Measurements from ENCODE around the gene CD93. TPM values are rescaled to one million over a fixed set of nuclear protein-coding genes. Genes with fewer than 3 reads are reported as not detected.

The CD93 gene
- total and polyA plus RNA-seq, 2 of the 8 experiments (the other 6 are each of a cell fraction or from before 2014, with no cell fraction given): under 0.01 to 0.07 TPM

GRCh38 chr20:23120261-23120660 lies 34.1 kb upstream of the CD93 start:
- Histone ChIP-seq H3K4me3 (ENCODE audit: extremely low read depth in 1 of 4, insufficient read depth in 2 of 4, low read depth in 3 of 4, low read length in 4 of 4) (no peak overlapping the region), H3K18ac (ENCODE audit: extremely low read depth, low read length) (no peak overlapping the region), H4K91ac (replicated peaks; ENCODE audit: insufficient read length, low read length) (no peak overlapping the region), H3K56ac (replicated peaks; ENCODE audit: insufficient read length, low read depth, low read length) (no peak overlapping the region), H3K36me3 (ENCODE audit: control insufficient read depth in 2 of 4, insufficient read depth in 4 of 4, low read length in 3 of 4) (no peaks in the 10 kb centered on the region), H3K23me2 (ENCODE audit: low read depth, low read length) (no peaks in the 10 kb centered on the region; the same call in 1 of the 2 replicates), H3K79me1 (ENCODE audit: low read depth, low read length) (no peaks in the 10 kb centered on the region), H2BK5ac (ENCODE audit: low read depth, low read length) (no peak overlapping the region), H2BK12ac (ENCODE audit: low read depth, low read length) (0 out of 2 replicates have a peak overlapping the region, but pooled peaks have one; percentile 17), H2BK15ac (ENCODE audit: low read length) (no peak overlapping the region), H3K4ac (replicated peaks; ENCODE audit: insufficient read length, low read depth, low read length) (no peak overlapping the region), H4K20me1 (replicated peaks in 1 of 2; ENCODE audit: control insufficient read depth in 1 of 2, insufficient read depth in 2 of 2, low read length in 2 of 2) (no peaks in the 10 kb centered on the region), H3K9ac (replicated peaks in 1 of 4; ENCODE audit: extremely low read depth in 1 of 4, low read depth in 3 of 4, low read length in 3 of 4) (no peak overlapping the region), H3K4me1 (replicated peaks in 1 of 4; ENCODE audit: control insufficient read depth in 3 of 4, insufficient read depth in 4 of 4, low read length in 3 of 4) (peaks cover 0 to under 1% (median 0%) of the 10 kb centered on the region in 4 experiments; a peak in 2 of 7 replicates), H3K27ac (ENCODE audit: low read depth, low read length) (no peak overlapping the region), H2AK5ac (ENCODE audit: low read depth, low read length) (no peak overlapping the region), H3K14ac (ENCODE audit: insufficient read length) (no peak overlapping the region), H3K27me3 (replicated peaks in 1 of 4; ENCODE audit: control insufficient read depth in 3 of 4, extremely low read depth in 1 of 4, insufficient read depth in 3 of 4, low read length in 3 of 4) (no peaks in the 10 kb centered on the region), H4K5ac (ENCODE audit: insufficient read length, low read depth, low read length) (no peak overlapping the region), H2BK120ac (replicated peaks; ENCODE audit: low read depth, low read length) (no peak overlapping the region), H2BK20ac (ENCODE audit: low read length) (no peak overlapping the region), H3K23ac (ENCODE audit: insufficient read length) (no peak overlapping the region), H3K9me3 (ENCODE audit: insufficient read depth in 2 of 2, low read depth in 1 of 2, low read length in 1 of 2) (no peaks in the 10 kb centered on the region), H3K4me2 (ENCODE audit: insufficient read depth in 1 of 2, low read depth in 2 of 2, low read length in 2 of 2) (no peak overlapping the region), H2AFZ (ENCODE audit: low read length) (no peak overlapping the region), H4K8ac (ENCODE audit: extremely low read depth, insufficient read depth, low read length) (no peak overlapping the region), H3K79me2 (ENCODE audit: control insufficient read depth in 1 of 2, insufficient read depth in 2 of 2, low read length in 2 of 2) (no peaks in the 10 kb centered on the region)
- ChIA-PET CTCF (ENCODE audit: partially characterized antibody) (interaction anchor here (1.1 kb wide), 1 partner anchor 14 kb away, joined by 3 read pairs; no protein-coding TSS in a partner anchor), POLR2A (ENCODE audit: partially characterized antibody) (no interaction called here)
- FAIRE-seq: no peak
- 90% methylated on average over 6 of the region's 7 CpGs; no CpG with 5 or more reads in 1 of the 2 experiments for WGBS, 2 experiments (ENCODE audit: extremely low coverage in 1 of 2, insufficient coverage in 1 of 2, insufficient read length in 1 of 2, insufficient replicate concordance in 2 of 2, low coverage in 1 of 2, low lambda C conversion rate in 2 of 2, missing lambda C conversion rate in 1 of 2)
- TF ChIP-seq SIRT6 (IDR thresholded peaks at IDR 0.05; ENCODE audit: low read length) (no peak), KDM4A (IDR thresholded peaks at IDR 0.05; ENCODE audit: low read depth, low read length, severe bottlenecking) (no peak), ZNF274 (IDR thresholded peaks at IDR 0.05; ENCODE audit: borderline replicate concordance, extremely low read depth, low read length) (no peak), BCL11A (IDR thresholded peaks at IDR 0.05; ENCODE audit: low read depth in 2 of 2, low read length in 2 of 2) (no peak), TEAD4 (IDR thresholded peaks at IDR 0.05; ENCODE audit: low read depth, low read length) (no peak), MAX (IDR thresholded peaks at IDR 0.05) (no peak)
- no peak for DNase-seq (ENCODE audit: low read depth in 1 of 2, low spot score in 2 of 2)

Data from H1 (cell line).